Amniotic epithelial cell (primary cell): ENCODE data around the gene MYADML2.

Experiments used
- DNase-seq: peaks from one replicate; pipeline ENCODE4 v3.0.0-alpha.2; 2010; ENCODE audit warnings: low read depth

Gene MYADML2

GRCh38 chr17:81909966-81910839, 36.8 kb downstream of the MYADML2 start:
- DNase-seq: peak; percentile 19

DNA sequence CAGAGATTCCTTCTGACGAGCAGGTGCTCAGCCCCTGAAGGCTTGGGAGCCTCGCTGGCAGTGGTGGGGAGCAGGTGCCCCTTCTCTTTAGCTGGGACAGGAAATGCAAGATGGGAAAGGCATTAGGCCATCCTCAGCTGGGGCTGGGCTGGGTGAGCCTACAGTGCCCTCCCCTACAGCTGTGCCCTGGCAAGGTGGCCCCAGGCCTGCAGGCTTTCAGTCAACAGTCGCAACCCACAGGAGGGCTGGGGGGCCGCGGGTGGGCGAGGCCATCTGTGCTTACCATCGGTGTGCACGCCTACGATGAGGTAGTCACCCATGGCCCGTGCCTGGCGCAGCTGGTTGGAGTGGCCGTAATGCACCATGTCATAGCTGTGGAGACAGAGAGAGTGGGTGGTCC, 37.8 kb downstream of the MYADML2 start:
- DNase-seq: no peak

DNA sequence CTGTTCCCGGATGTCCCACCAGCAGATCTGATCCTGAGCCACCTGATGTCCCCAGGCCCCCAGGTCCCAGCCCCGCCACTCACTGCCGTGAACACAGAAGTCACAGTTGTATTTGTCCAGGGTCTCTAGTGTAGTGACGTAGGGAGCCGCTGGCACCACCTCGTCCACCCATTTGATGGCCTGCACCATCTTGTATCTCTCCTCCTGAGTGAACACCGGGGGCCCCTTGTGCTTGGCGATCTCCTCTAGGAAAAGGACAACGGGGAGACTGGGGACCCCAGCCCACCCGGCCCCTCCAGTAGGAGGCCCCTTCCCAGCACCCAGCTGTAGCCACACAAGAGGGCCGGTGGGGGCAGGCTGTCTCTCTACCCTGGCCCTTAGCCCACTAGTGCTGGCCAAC, 38.2 kb downstream of the MYADML2 start:
- DNase-seq: no peak

DNA sequence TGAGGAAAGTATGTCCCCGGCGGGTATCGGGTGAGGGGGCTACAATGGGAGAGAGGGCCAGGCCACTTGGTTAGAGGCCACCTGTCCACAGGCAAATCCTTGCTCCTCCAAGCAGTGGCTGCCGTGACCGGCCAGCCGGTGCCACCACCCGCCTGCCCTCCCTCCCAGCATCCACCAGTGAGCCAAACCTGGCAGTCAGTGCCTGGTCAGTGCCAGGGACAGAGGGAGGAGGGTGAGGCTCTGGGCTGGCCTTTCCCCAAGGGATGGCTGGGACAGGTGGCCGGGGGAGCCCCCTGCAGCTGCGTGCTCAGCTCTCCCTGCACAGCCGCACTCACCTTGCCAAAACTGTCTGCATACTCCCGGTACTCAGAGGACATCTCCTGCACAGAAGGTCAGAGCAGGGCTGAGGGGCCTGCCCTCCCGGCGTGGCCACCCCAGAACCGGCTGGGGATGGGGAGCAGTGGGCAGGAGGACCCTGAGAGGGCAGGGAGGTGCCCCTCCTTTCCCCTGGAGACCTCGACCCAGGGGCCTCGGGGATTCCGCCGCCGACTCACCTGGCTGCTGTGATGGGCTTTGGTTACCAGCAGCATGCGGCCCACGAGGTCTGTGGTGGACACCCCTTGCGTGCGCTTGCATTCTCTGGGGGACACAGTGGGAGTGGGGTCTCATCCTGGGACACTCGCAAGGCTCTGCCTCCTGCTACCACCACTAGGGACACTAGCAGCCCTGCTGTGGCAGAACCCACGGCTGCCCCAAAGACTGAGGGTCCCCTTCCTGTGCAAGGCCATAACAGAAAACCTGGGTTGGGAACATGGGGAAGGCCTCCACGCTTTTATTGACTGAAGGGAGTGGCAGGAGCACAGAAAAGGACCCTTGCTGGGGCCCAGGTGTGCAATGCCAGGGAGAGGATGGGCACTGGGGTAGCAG, 39.6 kb downstream of the MYADML2 start:
- no peak for DNase-seq

GRCh38 chr17:81906476-81907218, 40.4 kb downstream of the MYADML2 start:
- no peak for DNase-seq

DNA sequence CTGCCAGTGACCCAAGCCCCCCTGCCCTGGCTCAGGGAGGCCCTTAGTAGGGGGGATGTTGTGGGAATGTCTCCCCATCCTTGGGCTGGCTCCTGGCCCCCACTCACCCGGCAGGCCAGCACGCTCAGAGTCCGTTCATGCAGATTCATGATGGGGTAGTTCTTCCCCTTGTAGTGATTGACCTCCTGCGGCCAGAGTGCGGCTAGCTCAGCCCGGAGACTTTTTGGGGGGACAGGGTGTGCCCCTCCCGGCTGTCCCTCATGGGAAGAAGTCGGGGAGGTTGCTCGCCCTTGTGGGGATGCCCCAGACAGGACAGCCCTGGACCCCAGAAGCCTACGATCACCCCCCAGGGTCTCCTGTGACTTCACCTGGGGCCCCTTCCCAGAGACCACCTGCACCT, 41.0 kb downstream of the MYADML2 start:
- DNase-seq: no peak

GRCh38 chr17:81905424-81905875, 41.6 kb downstream of the MYADML2 start:
- no peak for DNase-seq

DNA sequence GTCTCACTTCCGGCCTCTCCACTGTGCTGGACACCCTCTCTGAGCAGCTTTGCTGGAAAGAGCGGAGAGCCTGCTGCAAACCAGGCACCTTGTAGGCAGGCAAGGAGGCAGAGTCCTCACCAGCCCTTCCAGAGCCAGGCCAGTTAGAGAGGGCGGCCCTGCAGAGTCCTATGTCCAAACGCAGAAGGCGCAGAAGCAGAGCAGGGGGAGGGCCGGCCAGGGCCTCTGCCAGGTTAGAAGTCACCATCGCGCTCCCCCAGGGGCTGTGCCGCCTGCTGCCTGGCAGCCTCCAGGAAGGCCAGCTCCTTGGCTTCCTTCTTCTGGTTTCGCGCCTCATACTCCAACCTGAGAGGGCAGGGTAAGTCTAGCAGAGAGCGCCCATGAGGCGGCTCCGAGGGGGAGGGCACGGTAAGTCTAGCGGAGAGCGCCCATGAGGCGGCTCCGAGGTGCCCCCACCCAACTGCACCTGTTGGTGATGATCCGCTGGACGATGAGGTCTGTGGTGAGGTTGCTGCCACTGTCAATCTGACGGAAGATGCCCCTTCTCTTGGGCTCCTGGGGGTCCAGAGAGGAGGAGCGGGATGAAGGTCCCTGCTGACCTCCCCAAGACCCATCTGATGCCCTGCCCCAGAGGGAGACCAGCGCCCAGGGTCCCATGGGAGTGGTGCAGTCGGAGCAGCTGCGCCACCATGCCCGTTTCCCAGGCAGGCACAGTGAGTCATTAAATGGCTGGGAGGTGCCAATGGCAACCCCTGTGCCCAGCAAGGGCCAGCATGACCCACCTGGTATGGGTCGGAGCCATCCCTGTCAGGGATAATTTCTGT, 42.2 kb downstream of the MYADML2 start:
- no peak for DNase-seq

DNA sequence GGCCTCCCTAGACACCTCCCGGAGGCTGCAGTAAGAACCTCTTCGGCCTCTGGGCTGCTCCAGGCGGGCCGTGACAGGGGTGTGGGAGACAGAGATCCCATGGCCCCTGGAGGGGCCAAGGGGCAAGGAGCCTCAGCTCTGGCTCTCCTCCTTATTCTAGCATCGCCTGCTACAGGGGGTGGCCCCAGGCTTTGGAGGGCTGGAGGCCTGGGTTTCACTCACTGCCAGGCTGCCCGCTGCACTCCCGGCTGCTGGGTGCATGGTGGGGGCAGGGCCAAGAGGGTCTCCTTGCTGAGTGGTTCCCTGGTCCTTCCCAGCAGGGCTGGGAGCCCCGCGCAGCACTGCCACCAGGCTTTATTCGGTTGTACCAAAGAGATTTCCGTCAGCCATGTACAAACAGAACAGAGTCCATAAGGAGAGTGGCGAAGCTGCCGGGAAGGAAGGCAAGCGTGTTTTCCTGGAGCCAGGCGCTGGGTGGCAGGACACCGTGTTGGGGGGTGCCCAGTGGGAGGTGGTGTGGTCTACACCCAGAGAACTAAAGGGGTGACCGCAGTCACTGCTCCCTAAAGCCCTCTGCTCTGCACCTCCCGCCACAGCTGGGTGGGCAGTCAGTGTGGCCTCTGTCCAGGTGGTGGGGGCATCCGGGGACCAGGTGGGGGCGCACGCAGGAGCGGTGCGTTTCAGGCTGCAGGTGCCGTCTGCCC, 43.0 kb downstream of the MYADML2 start:
- DNase-seq: no peak

- no peak for DNase-seq
Observed at GRCh38 chr17:81903415-81903831, 43.6 kb downstream of the MYADML2 start.

DNA sequence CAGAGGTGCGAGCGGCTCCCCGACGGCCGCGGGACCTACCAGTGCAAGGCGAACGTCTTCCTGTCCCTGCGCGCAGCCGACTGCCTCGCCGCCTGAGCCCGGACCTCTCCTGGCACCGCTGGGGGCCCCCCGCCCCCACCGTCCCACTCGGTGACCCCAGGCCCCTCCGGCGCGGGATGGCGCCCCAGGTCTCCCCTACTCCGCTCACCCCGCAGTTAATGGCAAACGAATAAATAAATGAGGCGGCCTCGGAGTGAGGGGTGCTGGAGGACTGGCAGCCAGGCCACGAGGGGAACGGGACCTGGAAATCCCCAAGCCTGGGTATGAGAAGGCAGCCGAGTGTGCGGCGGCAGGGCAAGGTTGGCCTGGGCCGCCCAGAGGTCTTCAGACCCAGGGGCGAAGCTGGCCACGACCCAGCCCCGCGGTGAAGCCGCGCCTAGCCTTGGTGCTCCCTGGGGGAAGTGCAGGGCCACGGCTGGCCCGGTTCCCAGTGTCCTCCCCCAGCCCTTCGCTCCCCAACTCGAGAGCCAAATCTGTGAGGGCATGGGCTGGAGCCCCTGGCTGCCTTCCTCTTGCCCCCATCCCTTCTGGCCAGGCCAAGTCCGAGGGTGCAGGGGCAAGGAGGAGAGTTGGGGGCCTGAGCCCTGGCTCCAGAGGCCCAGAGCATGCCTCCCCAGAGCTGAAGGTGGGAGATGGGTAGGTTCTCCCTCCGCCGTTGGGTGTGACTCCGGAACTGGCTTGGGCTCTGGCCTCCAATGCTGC, 44.2 kb downstream of the MYADML2 start:
- no peak for DNase-seq

- no peak for DNase-seq
Observed at GRCh38 chr17:81902023-81902652, 44.9 kb downstream of the MYADML2 start, which contains the start of gene NPB. Gene NPB (plus strand): TSS chr17:81902238. CDS start chr17:81902278, 40 bp downstream.

DNA sequence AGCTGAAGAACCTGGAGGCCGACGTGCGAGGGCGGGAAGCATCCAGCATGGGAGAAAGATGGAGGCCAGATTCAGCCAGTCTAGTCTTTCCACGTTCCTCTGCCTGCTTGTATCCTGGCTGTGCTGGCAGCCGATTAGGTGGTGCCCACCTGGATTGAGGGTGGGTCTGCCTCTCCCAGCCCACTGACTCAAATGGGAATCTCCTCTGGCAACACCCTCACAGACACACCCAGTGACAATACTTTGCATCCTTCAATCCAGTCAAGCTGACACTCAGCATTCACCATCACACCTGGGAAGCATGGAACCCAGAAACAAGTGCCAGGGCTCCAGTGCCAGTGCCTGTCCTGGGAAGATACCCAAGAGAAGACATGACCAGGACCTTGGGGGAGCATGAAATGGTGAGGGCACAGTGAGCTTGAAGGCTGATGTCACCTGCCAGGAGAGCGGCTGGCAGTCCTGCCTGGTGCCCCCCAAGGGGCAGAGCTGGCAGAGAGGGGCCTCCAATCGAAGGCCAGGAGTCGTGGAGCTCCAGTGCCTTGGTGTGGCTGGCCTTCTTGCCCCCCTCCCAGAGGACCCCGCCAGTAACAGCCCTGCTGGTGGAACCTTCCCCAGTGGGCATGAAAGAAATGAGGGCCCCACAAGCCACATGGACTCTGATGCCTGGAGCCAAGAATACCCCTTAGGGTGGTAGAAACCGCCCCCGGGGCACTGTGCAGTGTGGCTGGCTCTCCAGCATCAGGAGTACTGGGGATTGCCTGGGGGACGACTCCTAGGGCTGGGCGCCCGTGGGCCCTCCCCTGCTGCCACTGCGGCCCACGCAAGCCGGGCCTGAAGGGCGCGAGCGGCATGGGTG, 45.6 kb downstream of the MYADML2 start:
- no peak for DNase-seq

DNA sequence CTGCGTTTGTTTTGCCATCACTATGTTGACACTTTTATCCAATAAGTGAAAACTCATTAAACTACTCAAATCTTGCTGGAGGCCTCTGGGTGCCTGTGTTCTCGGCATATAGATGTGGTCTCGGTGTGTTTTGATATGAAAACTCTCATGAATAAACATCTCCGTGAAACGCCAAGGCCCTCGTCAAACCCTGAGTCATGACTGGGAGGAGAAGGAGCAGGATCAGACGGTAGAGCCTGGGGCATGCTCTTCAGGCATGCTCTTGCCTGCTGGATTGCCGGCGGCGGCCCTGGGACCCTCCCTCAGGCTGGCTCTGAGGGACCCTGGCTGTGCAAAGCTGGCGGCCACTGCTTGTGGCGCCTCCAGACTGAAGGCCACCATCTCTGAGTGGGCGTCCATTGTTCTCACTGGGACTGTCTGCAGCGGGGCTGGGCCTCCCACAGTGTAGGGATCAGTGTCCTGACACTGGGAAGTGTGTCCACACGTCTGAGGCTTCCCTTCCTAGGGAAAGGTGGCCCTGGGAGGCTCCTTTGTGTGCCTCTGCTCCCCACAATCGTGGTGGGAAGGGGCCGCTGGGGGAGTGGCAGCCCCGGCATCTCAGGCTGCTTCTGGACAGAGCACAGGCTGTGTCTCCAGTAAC, 46.7 kb downstream of the MYADML2 start:
- no peak for DNase-seq

DNA sequence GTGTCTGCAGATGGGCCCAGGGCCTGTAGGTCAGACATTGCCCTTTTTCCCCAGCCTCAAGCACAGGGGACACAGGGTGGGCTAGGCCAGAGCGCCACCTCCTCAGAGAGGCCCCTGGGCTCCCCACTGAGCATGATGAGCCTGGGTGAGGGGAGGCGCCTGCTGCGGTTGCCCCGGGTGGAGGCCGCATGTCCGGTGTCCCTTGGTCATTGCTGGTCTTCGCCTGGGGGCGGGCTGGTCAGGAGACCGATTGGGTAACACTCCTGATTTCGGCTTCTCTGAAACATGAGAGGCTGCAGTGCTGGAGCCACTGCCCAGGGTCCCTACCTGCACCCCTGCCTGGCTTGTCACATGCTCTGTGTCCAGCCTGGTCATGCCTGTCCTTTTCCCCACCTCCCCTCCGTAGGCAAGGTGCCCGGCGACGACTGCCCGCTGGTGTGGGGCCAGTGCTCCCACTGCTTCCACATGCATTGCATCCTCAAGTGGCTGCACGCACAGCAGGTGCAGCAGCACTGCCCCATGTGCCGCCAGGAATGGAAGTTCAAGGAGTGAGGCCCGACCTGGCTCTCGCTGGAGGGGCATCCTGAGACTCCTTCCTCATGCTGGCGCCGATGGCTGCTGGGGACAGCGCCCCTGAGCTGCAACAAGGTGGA, 47.4 kb downstream of the MYADML2 start:
- DNase-seq: no peak

DNA sequence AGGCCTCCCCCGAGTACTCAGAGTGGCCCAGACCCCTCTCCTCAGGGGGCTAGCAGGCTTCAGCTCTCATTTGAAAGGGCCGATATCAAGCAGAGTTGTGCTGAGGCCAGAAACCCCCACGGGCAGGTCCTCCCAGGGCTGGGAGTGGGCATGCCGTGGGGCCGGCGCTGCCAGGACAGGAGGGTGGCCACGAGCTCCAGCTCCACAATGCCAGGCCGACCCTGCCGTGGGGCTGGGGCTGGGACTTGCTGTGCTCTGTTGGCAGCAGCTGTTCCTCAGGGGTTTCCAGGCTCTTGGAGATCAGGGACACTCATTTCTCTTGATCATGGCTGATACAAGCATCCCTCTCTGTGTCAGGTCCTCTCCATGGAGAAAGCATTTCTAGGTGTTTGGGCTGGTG, 48.1 kb downstream of the MYADML2 start:
- no peak for DNase-seq
